ENCODE measurements around the gene LRRC14B.
"Not testable (repeated sequence)": the region's sequence is repeated elsewhere in the genome, so short reads cannot be mapped to it uniquely, and the experiment has no call there.

The LRRC14B gene

GRCh38 chr5:241045-241669 lies 49.9 kb downstream of the LRRC14B start:
- DNase-seq (ENCODE audit: low read depth in 2 of 2), result not testable (repeated sequence)

GRCh38 chr5:243683-244367 lies 52.5 kb downstream of the LRRC14B start:
- not testable (repeated sequence) for DNase-seq (ENCODE audit: low read depth in 2 of 2)

GRCh38 chr5:245717-246116 lies 54.4 kb downstream of the LRRC14B start:
- DNase-seq (ENCODE audit: low read depth in 2 of 2), result not testable (repeated sequence)
